Loucy (cell line): Measurements from ENCODE around the gene VPS13D.

Source experiments
- H2AFZ ChIP-seq: fragments of 200-600 bp; sonication (generic); 2 replicates; pipeline ENCODE4 v1.6.0; 2016; ENCODE audit warnings: antibody characterized with exemption, mild to moderate bottlenecking, low read length, moderate library complexity
- H3F3A ChIP-seq: fragments of 200-600 bp; 2 replicates; pipeline ENCODE4 v1.6.0; 2016; ENCODE audit warnings: antibody characterized with exemption, low read depth, mild to moderate bottlenecking
- H3K27me3 ChIP-seq: fragments of 200-600 bp; sonication (generic); 2 replicates; pipeline ENCODE4 v1.6.1; 2014; ENCODE audit warnings: low read length, mild to moderate bottlenecking; ENCODE audit not compliant: insufficient read depth, poor library complexity, severe bottlenecking
- H3K36me3 ChIP-seq: fragments of 200-600 bp; sonication (generic); 2 replicates; pipeline ENCODE4 v1.6.1; 2016; ENCODE audit warnings: low read length; ENCODE audit not compliant: insufficient read depth
- H3K4me1 ChIP-seq: fragments of 200-600 bp; sonication (generic); 2 replicates; pipeline ENCODE4 v1.5.1; 2014; ENCODE audit warnings: low read length, mild to moderate bottlenecking; ENCODE audit not compliant: insufficient read depth, poor library complexity, severe bottlenecking
- H3K4me2 ChIP-seq: fragments of 200-600 bp; sonication (generic); 2 replicates; pipeline ENCODE4 v1.6.0; 2014; ENCODE audit warnings: antibody characterized with exemption, low read length, low read depth, mild to moderate bottlenecking; ENCODE audit not compliant: poor library complexity, severe bottlenecking
- H3K4me3 ChIP-seq: fragments of 200-600 bp; sonication (generic); 2 replicates; pipeline ENCODE4 v1.5.1; 2014; ENCODE audit warnings: low read length, mild to moderate bottlenecking, mixed read lengths; ENCODE audit not compliant: poor library complexity, severe bottlenecking
- H3K79me2 ChIP-seq: fragments of 200-600 bp; sonication (generic); 2 replicates; pipeline ENCODE4 v1.6.1; 2014; ENCODE audit warnings: low read length; ENCODE audit not compliant: insufficient read depth
- H3K9ac ChIP-seq: fragments of 200-600 bp; sonication (generic); 2 replicates; pipeline ENCODE4 v1.6.0; 2014; ENCODE audit warnings: mild to moderate bottlenecking, low read depth, low read length, moderate library complexity; ENCODE audit not compliant: poor library complexity, severe bottlenecking
- H3K9me2 ChIP-seq: fragments of 200-600 bp; sonication (generic); replicated peaks from 2 replicates; pipeline ENCODE4 v1.6.1; 2016; ENCODE audit warnings: low read depth, low read length, mixed read lengths
- H3K9me3 ChIP-seq: fragments of 200-600 bp; sonication (generic); 2 replicates; pipeline ENCODE4 v1.6.1; 2014; ENCODE audit warnings: mild to moderate bottlenecking, antibody characterized with exemption, low read length, low read depth; ENCODE audit not compliant: insufficient read depth
- H4K20me1 ChIP-seq: fragments of 200-600 bp; sonication (generic); 2 replicates; pipeline ENCODE4 v1.6.0; 2014; ENCODE audit warnings: antibody characterized with exemption, low read length, mild to moderate bottlenecking; ENCODE audit not compliant: insufficient read depth, poor library complexity, severe bottlenecking
- CTCF ChIP-seq: fragments of 200-600 bp; sonication (generic); conservative IDR thresholded peaks from 2 replicates; pipeline ENCODE4 v1.5.1; 2014; ENCODE audit warnings: mild to moderate bottlenecking, antibody characterized with exemption, low read length
- EZH2phosphoT487 ChIP-seq: fragments of 200-600 bp; IDR thresholded peaks from 2 replicates; pipeline ENCODE4 v1.6.1; 2018; ENCODE audit warnings: antibody characterized with exemption, mild to moderate bottlenecking, moderate library complexity, borderline replicate concordance

The VPS13D gene

GRCh38 chr1:12442217-12442616 is 212.4 kb downstream of the VPS13D start:
- Histone ChIP-seq H4K20me1 (no peaks in the 10 kb centered on the region), H3K79me2 (no peaks in the 10 kb centered on the region), H3K4me2 (no peak overlapping the region), H3K9ac (no peak overlapping the region), H3K36me3 (peaks cover 3% of the 10 kb centered on the region; the same call in 1 of the 2 replicates), H3F3A (no peaks in the 10 kb centered on the region), H2AFZ (no peak overlapping the region), H3K27me3 (no peaks in the 10 kb centered on the region), H3K9me2 (no peaks in the 10 kb centered on the region), H3K4me1 (peaks cover 30% of the 10 kb centered on the region), H3K4me3 (no peak overlapping the region), H3K9me3 (no peaks in the 10 kb centered on the region)
- no peak for TF ChIP-seq CTCF
- TF ChIP-seq EZH2phosphoT487, result no peak

- no peaks in the 10 kb centered on the region for H4K20me1 ChIP-seq
- no peaks in the 10 kb centered on the region for H3K79me2 ChIP-seq
- no peaks in the 10 kb centered on the region for H3F3A ChIP-seq
- H3K27me3 ChIP-seq, result no peaks in the 10 kb centered on the region
- no peak overlapping the region for H3K4me3 ChIP-seq
- no peak overlapping the region for H3K4me2 ChIP-seq
- H3K4me1 ChIP-seq, result peaks cover 26% of the 10 kb centered on the region
- no peak overlapping the region for H2AFZ ChIP-seq
- no peaks in the 10 kb centered on the region for H3K9me3 ChIP-seq
- no peak overlapping the region for H3K9ac ChIP-seq
- H3K36me3 ChIP-seq, result peaks cover 3% of the 10 kb centered on the region; the same call in 1 of the 2 replicates
- no peak for TF ChIP-seq EZH2phosphoT487
- TF ChIP-seq CTCF, result no peak
- no peaks in the 10 kb centered on the region for H3K9me2 ChIP-seq
These were observed 213.3 kb downstream of the VPS13D start for GRCh38 chr1:12443151-12443550.

GRCh38 chr1:12444329-12444841 is 214.6 kb downstream of the VPS13D start:
- H4K20me1 ChIP-seq, result no peaks in the 10 kb centered on the region
- H3K27me3 ChIP-seq, result no peaks in the 10 kb centered on the region
- H3K4me3 ChIP-seq, result no peak overlapping the region
- TF ChIP-seq CTCF (no peak), EZH2phosphoT487 (no peak)
- no peak overlapping the region for H3K9ac ChIP-seq
- no peaks in the 10 kb centered on the region for H3K79me2 ChIP-seq
- H3K9me2 ChIP-seq, result no peaks in the 10 kb centered on the region
- H3K36me3 ChIP-seq, result peaks cover 3% of the 10 kb centered on the region; the same call in 1 of the 2 replicates
- no peak overlapping the region for H2AFZ ChIP-seq
- no peaks in the 10 kb centered on the region for H3F3A ChIP-seq
- H3K9me3 ChIP-seq, result no peaks in the 10 kb centered on the region
- H3K4me2 ChIP-seq, result no peak overlapping the region
- peaks cover 25% of the 10 kb centered on the region for H3K4me1 ChIP-seq
